A673 (cell line): ENCODE data around the gene PPP1R16B. TPM values are rescaled to one million over a fixed set of nuclear protein-coding genes. Genes with fewer than 3 reads are reported as not detected.

ENCODE experiments used
- BruUV-seq: library from RNA; stranded (reverse); fragments of 400-500 nt; replicated peaks from 2 replicates; lab custom pipeline; 2021; lab: Mats Ljungman, UMichigan
- CTCF ChIA-PET: fragments of 300-600 bp; sonication (Branson Sonifier 250); formaldehyde crosslinking; loops from one replicate; lab custom pipeline; 2022; ENCODE audit warnings: antibody characterized with exemption; lab: Charles Lee
- POLR2A ChIA-PET: fragments of 300-600 bp; sonication (Branson Sonifier 250); formaldehyde crosslinking; loops from one replicate; lab custom pipeline; 2022; ENCODE audit warnings: antibody characterized with exemption; ENCODE audit not compliant: low non-redundant PET; lab: Charles Lee
- DNase-seq: peaks from one replicate; pipeline ENCODE4 v3.0.0-alpha.2; 2015; ENCODE audit warnings: low spot score
- H3K27ac ChIP-seq: fragments of 200-600 bp; sonication (generic); 2 replicates; pipeline ENCODE4 v1.5.1; 2016; ENCODE audit warnings: mixed run types, low read depth, mild to moderate bottlenecking, mixed read lengths, antibody characterized with exemption, low read length; ENCODE audit not compliant: poor library complexity, severe bottlenecking
- H3K27me3 ChIP-seq: fragments of 200-600 bp; sonication (generic); replicated peaks from 2 replicates; pipeline ENCODE4 v1.6.1; 2017; ENCODE audit warnings: mixed run types, low read depth, mild to moderate bottlenecking, mixed read lengths, antibody characterized with exemption, low read length; ENCODE audit not compliant: insufficient read depth, poor library complexity
- H3K36me3 ChIP-seq: fragments of 200-600 bp; sonication (generic); 2 replicates; pipeline ENCODE4 v1.6.1; 2016; ENCODE audit warnings: mixed run types, mild to moderate bottlenecking, mixed read lengths, antibody characterized with exemption, low read length; ENCODE audit not compliant: insufficient read depth, poor library complexity, severe bottlenecking
- H3K4me1 ChIP-seq: fragments of 200-600 bp; sonication (generic); 2 replicates; pipeline ENCODE4 v1.6.1; 2017; ENCODE audit warnings: mixed run types, mild to moderate bottlenecking, mixed read lengths, antibody characterized with exemption, low read length; ENCODE audit not compliant: insufficient read depth, poor library complexity, severe bottlenecking
- H3K4me3 ChIP-seq: fragments of 200-600 bp; sonication (generic); 2 replicates; pipeline ENCODE4 v1.5.1; 2016; ENCODE audit warnings: low read depth, mixed run types, mild to moderate bottlenecking, mixed read lengths, low read length; ENCODE audit not compliant: poor library complexity, severe bottlenecking
- H3K9me3 ChIP-seq: fragments of 200-600 bp; sonication (generic); 2 replicates; pipeline ENCODE4 v1.6.1; 2016; ENCODE audit warnings: mixed run types, low read depth, mild to moderate bottlenecking, mixed read lengths, antibody characterized with exemption, low read length; ENCODE audit not compliant: poor library complexity, severe bottlenecking
- CTCF ChIP-seq: fragments of 300-800, 200-600 bp; sonication (generic); conservative IDR thresholded peaks from 2 replicates; pipeline ENCODE4 v1.5.1; 2017; ENCODE audit warnings: low read depth, mild to moderate bottlenecking, antibody characterized with exemption, low read length, moderate library complexity, mixed read lengths
- EZH2 ChIP-seq: fragments of 200-600 bp; sonication (generic); IDR thresholded peaks from 2 replicates; pipeline ENCODE4 v1.6.1; 2017; ENCODE audit warnings: borderline replicate concordance, low read depth, mild to moderate bottlenecking, mixed read lengths, antibody characterized with exemption, low read length; ENCODE audit not compliant: poor library complexity, severe bottlenecking
- intact Hi-C: fragments of 100-400 bp; cut with micrococcal nuclease; formaldehyde crosslinking; loops from one replicate; pipeline ENCODE4 v1.10.0; 2022; ENCODE audit not compliant: unreplicated experiment
- total RNA-seq: library from RNA; stranded (reverse); gene quantifications from 2 replicates; pipeline ENCODE4 v1.2.3, GENCODE V29; 2021

PPP1R16B gene
- total RNA-seq, 1 experiment from 2014 or later: 0.17 TPM

DNA sequence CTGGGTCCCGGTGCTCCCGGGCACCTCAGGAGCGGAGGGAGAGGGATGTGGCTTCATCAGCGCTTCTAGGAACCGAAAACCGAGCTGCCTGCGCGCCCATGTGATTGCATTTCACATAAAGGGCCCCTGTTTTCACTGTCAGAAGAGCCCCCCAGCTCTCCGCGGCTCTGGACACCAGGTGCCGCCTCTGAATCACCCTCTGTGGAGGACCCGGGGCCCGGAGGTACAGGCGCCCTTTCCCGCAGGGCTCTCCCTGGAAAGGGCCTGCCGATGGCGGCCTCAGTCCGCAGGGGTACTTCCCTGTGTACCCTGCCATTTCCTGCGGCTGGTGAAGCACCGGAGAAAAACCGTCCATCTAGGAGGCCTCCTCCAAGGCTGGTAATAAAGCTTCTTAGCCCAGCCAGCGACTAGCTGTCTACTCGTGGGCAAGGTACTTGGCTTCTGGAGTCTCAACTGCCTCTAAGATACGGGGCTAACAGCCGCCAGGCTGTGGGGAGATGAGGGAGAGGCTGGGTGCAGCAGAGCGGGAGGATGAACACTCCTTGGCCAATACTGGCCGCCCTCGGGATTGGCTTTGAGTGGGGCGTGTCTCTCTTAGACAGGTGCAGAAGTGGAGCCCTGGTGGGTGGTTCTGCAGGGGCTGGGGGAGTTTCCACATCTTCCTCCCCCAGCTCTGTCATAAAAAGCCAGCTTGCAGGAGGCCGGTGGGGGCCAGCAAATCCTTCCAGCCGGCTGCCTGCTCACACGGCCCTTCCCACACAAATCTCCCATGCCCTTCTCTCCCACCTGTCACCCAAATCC lies 1.6 kb downstream of the PPP1R16B start:
- ChIA-PET POLR2A (no interaction called here), CTCF (no interaction called here)
- Histone ChIP-seq H3K4me3 (no peak overlapping the region), H3K4me1 (peaks cover 6% of the 10 kb centered on the region), H3K27ac (no peak overlapping the region), H3K36me3 (no peaks in the 10 kb centered on the region), H3K9me3 (no peaks in the 10 kb centered on the region), H3K27me3 (peaks cover 44% of the 10 kb centered on the region)
- TF ChIP-seq EZH2 (no peak), CTCF (no peak)
- DNase-seq: no peak
- no TSS peak for BruUV-seq
- intact Hi-C loops: no loop called here

GRCh38 chr20:38809942-38810341 lies 4.4 kb downstream of the PPP1R16B start:
- H3K27ac ChIP-seq: no peak overlapping the region
- TF ChIP-seq CTCF (no peak), EZH2 (no peak)
- H3K27me3 ChIP-seq: peaks cover 57% of the 10 kb centered on the region
- peaks cover 6% of the 10 kb centered on the region for H3K4me1 ChIP-seq
- H3K9me3 ChIP-seq: no peaks in the 10 kb centered on the region
- POLR2A ChIA-PET: no interaction called here
- no TSS peak for BruUV-seq
- intact Hi-C loops: no loop called here
- H3K4me3 ChIP-seq: no peak overlapping the region
- H3K36me3 ChIP-seq: no peaks in the 10 kb centered on the region
- DNase-seq: no peak
- CTCF ChIA-PET: no interaction called here

- POLR2A ChIA-PET: no interaction called here
- CTCF ChIA-PET: no interaction called here
- Histone ChIP-seq H3K27me3 (peaks cover 58% of the 10 kb centered on the region), H3K27ac (no peak overlapping the region), H3K4me3 (no peak overlapping the region), H3K9me3 (no peaks in the 10 kb centered on the region), H3K4me1 (peaks cover 2% of the 10 kb centered on the region), H3K36me3 (no peaks in the 10 kb centered on the region)
- DNase-seq: no peak
- no TSS peak for BruUV-seq
- TF ChIP-seq EZH2: no peak
- no peak for TF ChIP-seq CTCF
- intact Hi-C loops: no loop called here
These were observed 5.6 kb downstream of the PPP1R16B start for GRCh38 chr20:38810926-38811630.
